ENCODE results near the gene SLIT3.

SLIT3 gene

GRCh38 chr5:168992016-168992415, 308.9 kb downstream of the SLIT3 start:
- DNase-seq (ENCODE audit: low spot score) = no peak

- no peak for DNase-seq (ENCODE audit: low spot score)
Observed at GRCh38 chr5:168991311-168991710, 309.6 kb downstream of the SLIT3 start.

GRCh38 chr5:168990679-168991078, 310.3 kb downstream of the SLIT3 start:
- no peak for DNase-seq (ENCODE audit: low spot score)

GRCh38 chr5:168989731-168990505, 311.0 kb downstream of the SLIT3 start:
- DNase-seq (ENCODE audit: low spot score) = no peak

- no peak for DNase-seq (ENCODE audit: low spot score)
Observed at GRCh38 chr5:168988699-168989098, 312.2 kb downstream of the SLIT3 start.

GRCh38 chr5:168987543-168988300, 313.2 kb downstream of the SLIT3 start:
- DNase-seq (ENCODE audit: low spot score) = peak; percentile 57

GRCh38 chr5:168985454-168985853, 315.5 kb downstream of the SLIT3 start:
- no peak for DNase-seq (ENCODE audit: low spot score)

- DNase-seq (ENCODE audit: low spot score) = no peak
Observed at GRCh38 chr5:168984135-168984675, 316.7 kb downstream of the SLIT3 start.

- DNase-seq (ENCODE audit: low spot score) = no peak
Observed at GRCh38 chr5:168979135-168979534, 321.8 kb downstream of the SLIT3 start.

GRCh38 chr5:168978500-168978899, 322.4 kb downstream of the SLIT3 start:
- DNase-seq (ENCODE audit: low spot score) = no peak

- no peak for DNase-seq (ENCODE audit: low spot score)
Observed at GRCh38 chr5:168978015-168978414, 322.9 kb downstream of the SLIT3 start.

GRCh38 chr5:168976311-168976970, 324.5 kb downstream of the SLIT3 start:
- no peak for DNase-seq (ENCODE audit: low spot score)

- no peak for DNase-seq (ENCODE audit: low spot score)
Observed at GRCh38 chr5:168975331-168975730, 325.6 kb downstream of the SLIT3 start.

- no peak for DNase-seq (ENCODE audit: low spot score)
Observed at GRCh38 chr5:168974082-168974481, 326.9 kb downstream of the SLIT3 start.

GRCh38 chr5:168972731-168973130, 328.2 kb downstream of the SLIT3 start:
- DNase-seq (ENCODE audit: low spot score) = no peak

GRCh38 chr5:168971100-168971499, 329.8 kb downstream of the SLIT3 start:
- DNase-seq (ENCODE audit: low spot score) = no peak

- no peak for DNase-seq (ENCODE audit: low spot score)
Observed at GRCh38 chr5:168969326-168969886, 331.5 kb downstream of the SLIT3 start.

- DNase-seq (ENCODE audit: low spot score) = no peak
Observed at GRCh38 chr5:168967882-168968620, 332.9 kb downstream of the SLIT3 start.

- no peak for DNase-seq (ENCODE audit: low spot score)
Observed at GRCh38 chr5:168965638-168966037, 335.3 kb downstream of the SLIT3 start.

- DNase-seq (ENCODE audit: low spot score) = no peak
Observed at GRCh38 chr5:168964182-168964581, 336.8 kb downstream of the SLIT3 start.

GRCh38 chr5:168962306-168962705, 338.6 kb downstream of the SLIT3 start:
- DNase-seq (ENCODE audit: low spot score) = no peak

- no peak for DNase-seq (ENCODE audit: low spot score)
Observed at GRCh38 chr5:168961681-168962080, 339.3 kb downstream of the SLIT3 start.
